ENCODE data around the gene ATXN1.

The ATXN1 gene

DNA sequence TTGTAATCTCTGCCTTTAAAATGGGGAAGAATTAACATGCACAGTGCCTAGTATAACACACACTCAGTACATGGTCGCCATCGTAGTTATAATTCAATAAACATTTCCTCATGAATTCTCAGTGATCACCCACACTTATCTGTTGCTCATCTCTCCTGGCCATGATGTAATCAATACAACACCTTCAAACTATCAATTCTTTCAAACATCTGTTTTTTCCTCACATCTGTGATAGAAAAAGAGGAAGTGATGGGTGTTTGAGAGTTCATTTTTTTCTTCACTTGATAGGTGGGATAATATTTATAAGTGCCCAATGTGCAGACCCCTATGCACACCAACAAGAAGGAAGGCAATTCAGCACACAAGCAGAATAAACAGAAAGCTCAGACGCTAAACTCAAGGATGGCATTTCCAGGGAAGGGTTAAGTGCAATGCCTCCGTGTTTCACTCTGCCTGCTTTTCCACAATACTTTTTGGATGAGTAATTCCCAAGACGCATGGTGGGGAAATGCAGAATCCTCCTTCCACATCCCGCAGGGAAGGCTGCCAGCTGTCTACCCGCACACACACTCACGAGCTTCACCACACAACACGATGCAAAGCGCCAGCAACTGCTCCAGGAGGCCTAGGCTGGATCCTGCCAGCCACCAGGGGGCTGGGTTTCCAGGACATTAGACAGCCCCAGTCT lies 422.5 kb downstream of the ATXN1 start:
- no peak for DNase-seq

DNA sequence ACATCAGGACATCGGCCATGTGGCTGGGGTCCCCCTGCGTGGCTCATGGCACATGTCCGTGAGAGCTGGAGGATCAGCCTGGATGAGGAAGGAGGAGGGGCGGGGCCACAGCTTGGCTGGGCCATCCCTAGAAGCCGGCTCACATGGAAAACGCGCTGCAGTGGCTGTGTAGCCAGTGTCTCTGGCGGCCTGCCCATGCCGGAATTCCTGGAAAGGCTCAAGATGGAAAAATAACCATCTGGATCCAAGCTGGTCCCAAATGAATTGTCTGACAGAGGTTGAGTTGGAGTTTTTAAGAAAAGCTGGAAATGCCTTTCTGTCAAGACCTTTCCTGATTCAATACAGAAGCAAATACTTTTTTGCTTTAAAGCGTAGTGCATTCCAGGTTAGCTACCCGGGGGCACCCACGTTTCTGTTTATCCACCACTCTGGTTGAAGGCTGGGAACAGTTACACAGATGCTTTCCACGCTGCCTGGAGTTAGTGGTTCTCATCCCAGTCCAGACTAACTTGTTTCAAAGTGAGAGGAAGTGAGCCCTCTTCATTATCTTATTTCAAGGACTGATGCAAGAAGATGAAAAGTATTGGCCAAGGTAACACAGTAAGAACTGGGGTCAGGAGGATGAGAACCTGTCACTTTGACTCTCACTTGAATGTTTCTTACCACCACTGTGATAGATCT lies 423.8 kb downstream of the ATXN1 start:
- no peak for DNase-seq

DNA sequence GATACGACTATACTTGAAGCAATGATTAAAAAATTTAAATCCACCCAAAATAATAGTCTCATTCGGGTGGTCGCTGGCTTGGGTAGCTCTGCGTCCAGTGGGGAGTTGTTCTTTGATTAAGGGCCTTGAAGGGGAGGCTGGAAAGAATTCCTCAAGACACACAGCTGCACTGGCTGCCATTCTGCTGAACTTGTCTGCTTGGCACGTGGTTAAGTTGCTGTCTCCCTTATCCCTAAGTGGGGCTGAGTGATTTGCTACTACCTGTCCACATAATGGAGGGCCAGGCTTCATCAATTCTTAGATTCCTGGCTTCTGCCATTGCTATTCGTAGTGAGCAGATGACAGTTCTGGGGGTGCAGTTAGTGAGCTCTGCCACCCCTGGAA lies 424.4 kb downstream of the ATXN1 start:
- no peak for DNase-seq

DNA sequence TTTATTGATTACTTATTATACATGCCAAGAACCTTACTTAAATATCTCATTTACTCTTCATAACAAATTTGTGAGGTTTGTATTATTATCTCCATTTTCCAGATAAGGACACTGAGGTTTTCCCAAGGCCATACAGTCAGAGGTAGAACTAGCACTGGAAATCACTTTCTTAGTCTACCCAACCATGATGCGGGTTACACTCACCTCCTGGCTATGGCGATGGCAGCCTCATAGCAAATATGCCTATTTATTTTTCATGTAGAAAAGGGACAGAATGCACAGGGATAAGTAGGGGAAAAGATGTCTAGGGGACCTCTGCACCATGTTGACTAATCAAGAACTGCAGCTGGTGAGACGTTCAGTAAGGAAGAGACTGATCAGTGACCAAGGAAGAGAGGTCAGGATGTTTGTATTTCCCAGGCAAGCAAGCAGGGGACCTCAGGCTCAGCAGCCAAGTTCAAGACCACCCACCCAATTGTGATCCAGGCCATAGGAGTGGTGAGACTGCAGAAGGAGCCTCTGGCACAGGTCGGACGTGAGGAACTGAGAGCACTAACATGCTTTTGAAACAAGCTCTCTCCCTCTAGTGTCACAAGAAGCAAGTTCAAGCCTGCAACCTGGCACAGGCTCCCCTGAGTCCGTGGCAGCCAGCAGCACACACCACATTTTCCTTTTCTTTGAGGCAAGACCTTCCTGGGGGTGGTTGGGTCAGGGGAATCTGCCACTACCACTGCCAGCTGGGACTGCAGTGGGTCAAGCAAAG lies 425.0 kb downstream of the ATXN1 start:
- no peak for DNase-seq

DNA sequence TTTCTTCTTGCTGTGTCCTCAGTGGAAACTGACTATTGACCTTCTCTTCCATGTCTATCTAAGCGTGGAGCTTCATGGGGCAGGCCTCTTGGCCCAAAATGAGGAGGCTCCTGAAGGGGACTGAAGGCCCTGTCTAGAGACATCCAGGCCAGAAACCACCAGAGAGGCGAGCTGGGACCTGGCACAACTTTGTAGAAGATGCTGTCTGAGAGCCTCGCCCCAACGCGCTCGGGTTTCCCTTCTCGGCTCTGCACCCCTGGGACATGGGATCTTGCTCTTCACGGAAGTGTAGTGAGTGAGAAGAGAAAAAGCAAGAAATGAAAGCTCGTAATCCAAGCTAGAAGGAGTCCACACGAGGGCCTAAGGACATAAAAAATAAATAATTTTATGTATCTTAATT lies 426.1 kb downstream of the ATXN1 start:
- no peak for DNase-seq

DNA sequence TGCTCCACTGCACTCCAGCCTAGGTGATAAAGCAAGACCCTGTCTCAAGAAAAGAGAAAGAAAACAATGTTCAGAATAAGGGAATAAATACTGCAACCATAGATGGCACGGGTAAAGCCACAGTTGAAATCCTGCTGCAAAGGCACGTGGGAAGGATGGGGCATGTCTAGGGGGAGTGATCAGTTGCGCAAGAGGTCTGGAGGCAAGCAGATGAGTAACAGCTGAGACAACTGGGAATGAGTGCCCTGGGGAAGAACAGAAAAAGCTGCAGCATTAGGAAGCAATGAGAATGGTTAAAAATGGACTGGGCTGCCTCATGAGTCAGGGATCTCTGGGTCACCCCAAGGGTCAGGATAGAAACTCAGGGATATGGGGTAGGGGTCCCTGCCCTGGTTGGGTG lies 426.6 kb downstream of the ATXN1 start:
- no peak for DNase-seq

DNA sequence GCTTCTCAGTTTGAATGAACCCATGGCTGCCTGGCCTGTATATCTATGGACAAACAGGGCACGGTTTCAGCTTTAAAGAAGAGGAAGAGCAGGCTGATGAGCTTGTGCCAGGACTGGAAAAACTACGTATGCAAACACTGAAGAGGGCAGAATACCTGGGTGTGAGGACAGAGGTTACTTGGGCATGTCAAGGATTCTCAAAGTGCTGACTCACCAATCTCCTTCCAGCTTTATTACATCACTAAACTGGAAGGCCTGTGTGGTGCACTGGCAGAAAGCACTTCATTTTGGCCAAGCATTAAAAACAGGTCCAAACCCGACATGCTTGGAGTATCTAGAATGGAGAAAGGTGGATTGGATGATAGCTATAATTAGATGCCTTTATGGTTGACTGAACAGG lies 427.7 kb downstream of the ATXN1 start:
- DNase-seq = no peak

DNA sequence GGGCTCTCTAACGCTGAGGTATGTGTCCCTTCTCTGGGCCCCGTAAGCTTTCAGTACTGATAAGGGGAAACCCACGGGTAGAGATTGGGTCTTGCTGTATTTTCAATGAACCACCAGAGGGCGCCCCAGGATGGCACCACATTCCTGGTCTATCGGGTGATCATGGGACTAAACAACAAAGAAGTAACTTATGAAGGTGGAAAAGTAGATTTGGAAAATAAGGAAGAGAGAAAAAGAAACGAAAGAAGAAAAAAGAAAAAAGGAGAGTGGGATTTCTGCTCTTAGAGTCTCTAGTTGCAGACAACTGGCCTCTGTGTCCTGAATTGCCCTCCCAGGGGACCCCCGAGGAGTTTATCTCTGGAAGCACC lies 429.1 kb downstream of the ATXN1 start:
- peak; percentile 82 for DNase-seq

DNA sequence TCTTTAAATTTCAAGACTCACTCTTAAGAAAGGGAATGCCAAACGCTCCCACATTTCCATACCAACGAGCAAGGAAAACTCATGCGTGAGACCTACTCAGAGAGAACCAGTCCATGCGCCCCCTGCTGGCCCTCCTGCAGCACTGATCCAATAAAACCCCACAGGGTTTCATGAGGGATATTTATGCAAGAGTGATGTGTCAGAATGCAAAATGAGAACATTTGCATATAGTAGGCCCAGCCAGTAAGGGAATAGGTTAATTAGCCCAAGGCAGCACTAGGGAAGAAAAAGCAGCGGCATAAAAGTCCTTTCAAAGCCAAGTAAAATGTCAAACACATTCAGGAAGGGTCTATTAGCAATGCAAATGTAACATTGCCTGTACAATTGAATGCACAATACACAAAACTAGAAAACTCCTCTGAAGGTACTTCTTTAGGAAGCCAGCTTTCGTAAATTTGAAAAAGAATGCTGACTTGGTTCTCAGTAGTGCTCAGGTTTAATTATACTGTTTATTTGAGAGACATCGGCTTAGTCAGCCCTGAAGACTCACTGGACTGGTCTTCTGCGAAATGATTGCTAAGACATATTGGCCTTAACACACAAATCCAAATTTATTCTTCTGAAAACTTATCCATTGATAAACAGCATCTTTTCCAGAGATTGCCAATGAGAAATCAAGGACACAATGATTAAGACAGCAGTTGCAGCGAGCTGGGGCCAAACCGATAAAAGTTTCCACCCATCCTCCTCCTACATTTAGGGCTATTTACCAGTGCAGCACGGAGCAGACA lies 429.7 kb downstream of the ATXN1 start:
- DNase-seq = peak; percentile 54 to 66

DNA sequence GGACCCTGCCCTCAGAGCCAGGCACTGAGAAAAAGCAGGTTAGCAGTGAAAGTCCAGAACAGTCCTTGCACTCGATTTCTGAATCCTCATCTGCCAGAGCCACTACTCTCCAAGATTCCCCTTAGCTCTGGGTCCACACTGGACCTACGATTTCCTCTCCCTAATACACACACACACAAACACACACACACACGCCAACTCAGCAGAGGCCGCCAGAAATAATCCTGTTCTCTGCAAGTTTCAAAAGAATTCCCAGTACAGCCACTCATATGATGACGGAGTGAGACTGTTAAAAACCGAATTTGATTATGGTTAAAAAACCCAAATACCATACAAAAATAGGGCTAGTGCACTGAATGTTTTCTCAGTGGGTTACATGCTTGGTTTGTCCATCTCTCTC lies 432.0 kb downstream of the ATXN1 start:
- no peak for DNase-seq

DNA sequence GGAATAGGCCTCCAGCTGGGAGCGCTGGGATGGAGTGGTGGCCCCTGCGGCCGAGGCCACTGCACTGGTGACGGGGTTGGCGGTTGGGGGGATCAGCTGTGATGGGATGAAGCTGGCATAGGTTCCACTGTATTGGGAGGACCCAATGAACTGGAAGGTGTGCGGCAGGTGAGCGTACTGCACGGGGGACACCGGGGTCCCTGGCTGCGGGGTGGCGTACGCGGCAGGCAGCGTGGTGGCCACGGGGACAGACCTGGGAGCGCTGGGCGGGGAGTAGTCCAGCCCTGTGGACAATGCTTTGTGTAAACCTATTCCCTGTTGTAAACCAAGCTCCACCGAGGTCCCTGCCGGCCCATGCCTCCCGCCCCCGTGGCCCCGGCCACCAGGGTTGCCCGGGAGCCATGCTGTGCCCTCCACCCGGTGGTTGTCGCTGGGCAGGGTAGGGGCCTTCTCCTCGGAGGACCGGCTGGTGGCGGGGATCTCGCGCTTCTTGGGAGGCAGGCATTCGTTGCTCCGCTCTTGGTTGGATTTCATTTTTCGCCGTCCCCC lies 433.4 kb downstream of the ATXN1 start:
- no peak for DNase-seq

DNA sequence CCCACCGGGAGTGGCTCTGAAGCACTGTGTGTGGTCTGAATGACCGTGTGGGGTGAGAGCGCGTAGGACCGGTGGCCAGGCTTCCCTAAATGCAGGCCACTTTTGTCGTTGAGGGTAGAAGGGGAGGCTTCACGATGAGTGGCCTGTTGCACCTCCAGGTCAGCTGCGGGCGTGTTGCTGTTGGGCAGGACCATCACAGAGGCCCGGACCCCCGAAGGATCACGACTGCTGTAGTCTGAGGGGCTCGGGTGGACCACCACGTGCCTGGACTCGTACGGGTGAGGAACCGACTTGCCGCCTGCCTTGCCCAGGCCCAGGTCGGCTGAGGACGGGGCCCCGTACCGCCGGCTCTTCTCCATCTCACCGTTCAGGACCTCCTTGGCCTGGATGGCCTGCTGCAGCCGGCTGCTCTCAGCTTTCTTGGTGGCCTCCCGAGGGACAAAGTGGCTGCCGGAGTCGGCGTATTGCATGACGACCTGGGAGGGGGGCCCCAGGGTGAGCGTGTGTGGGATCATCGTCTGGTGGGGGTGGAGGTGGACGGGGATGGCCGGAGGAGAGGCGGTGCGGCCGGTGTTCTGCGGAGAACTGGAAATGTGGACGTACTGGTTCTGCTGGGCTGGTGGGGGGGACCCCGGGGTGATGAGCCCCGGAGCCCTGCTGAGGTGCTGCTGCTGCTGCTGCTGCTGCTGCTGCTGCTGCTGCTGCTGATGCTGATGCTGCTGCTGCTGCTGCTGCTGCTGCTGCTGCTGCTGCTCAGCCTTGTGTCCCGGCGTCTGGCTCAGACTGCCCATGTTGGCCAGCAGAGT lies 434.1 kb downstream of the ATXN1 start:
- no peak for DNase-seq

DNA sequence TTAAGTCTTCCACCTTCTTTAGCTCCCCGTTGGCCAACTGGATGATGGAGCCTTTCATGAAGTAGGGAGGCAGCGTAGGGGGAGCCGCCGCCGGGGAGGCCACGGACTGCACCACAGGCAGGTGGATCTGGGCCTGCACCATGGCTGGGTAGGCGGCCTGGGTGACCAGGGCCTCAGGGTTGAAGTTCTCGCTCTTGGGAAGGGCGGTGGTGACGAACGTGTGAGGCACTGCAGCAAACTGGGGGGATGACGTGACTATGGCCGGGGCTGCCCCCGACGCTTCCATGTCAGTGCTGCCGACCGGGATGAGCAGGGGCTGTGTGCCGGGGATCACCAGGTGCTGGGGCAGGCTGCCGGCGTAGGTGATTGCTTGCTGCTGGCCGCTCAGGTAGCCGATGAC lies 434.7 kb downstream of the ATXN1 start:
- DNase-seq = no peak

DNA sequence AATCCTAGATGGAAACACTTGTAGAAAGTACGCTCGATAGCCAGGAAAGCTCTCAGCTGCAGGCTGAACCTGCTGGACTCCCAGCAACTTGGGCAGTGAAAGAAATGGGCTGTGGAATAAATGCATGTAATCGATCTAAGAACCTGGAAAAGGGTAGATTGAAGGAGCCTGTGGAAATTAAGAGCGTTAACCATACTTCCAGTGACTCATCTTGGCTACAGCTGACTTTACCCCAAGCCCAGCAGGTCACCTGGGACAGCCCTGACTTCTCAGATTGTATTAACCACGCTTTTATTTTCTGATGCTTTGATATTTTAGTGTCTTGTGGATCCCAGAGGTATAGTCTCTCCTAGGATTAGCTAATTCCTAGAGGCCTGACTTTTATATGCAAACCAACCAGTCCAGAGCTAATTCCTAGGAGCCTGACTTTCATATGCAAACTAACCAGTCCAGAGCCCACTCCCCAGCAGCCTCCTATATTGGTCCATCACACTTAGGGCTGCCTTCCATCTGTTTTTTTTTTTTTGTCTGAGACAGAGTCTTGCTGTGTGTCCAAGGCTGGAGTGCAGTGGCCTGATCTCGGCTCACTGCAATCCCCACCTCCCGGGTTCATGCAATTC lies 436.5 kb downstream of the ATXN1 start:
- no peak for DNase-seq

DNA sequence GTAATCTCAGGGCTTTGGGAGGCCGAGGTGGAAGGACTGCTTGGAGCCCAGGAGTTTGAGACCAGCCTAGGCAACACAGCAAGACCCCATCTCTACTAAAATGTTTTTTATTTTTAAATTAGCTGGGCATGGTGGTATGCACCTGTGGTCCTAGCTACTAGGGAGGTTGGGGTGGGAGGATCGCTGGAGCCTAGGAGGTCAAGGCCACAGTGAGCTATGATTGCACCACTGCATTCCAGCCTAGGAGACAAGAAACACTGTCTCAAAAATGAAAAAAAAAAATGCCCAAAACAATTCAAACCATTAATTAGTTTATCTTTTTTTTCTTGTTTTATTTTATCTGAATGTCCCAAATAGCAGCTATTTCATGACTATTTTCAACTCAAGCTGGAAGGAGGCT lies 437.1 kb downstream of the ATXN1 start:
- no peak for DNase-seq

DNA sequence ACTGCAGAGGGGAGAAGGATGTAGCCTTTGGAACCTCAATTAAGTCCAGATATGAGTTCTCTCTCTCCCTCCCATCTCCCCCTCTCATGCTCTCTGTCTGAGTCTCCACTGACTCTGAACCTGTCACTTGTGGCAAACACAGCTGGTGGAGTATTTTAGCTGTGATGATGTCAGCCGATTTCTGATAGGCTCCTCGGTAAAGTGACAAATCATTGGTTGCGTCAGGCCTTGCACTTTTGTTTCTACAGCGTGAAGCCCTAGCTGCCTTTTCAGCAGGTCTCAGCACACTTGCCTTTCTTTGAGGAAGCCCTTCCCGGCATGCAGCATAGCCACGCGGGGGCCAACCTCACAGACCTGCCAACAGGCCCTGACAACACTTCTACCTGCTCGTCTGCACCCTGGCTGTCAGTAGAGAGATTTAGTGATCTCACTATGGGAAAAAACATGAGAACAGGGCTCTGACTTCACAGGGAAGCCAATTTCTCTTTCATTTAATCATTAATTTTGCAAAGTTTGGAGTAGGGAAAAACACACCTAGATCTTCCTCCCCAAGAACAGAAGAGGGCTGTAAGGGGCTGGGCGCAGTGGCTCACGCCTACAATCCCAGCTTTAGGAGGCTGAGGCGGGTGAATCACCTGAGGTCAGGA lies 438.5 kb downstream of the ATXN1 start:
- DNase-seq = peak; percentile 54 to 62

DNA sequence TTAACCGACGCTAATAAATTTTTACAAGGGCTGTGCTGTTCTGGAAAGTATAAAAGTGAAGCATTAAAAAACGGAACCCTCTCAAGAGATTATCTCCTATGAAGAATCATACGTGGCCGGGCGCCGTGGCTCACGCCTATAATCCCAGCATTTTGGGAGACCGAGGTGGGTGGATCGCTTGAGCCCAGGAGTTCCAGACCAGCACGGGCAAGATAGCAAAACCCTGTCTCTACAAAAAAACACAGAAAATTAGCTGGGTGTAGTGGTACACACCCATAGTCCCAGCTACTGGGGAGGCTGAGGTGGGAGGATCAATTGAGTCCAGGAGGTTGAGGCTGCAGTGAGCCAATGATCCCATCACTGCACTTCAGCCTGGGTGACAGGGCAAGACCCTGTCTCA lies 439.4 kb downstream of the ATXN1 start:
- DNase-seq = no peak

DNA sequence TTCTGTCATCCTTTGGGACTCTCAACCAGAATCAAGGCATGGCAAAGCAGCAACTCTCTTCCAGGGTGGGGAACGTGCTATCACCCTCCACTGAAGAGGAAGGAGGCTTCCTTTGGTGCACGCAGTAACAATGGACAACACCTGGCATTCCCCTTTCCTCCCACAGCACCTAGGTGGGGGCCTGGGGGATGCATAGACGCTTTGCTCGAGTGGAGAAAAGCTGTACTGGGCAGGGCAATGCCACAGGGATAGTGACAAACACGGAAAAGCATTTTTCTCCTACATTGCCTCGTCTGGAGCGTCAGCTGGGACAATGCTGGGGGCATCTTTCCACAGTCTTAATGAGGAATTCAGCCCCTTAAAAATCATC lies 439.9 kb downstream of the ATXN1 start:
- DNase-seq = no peak

DNA sequence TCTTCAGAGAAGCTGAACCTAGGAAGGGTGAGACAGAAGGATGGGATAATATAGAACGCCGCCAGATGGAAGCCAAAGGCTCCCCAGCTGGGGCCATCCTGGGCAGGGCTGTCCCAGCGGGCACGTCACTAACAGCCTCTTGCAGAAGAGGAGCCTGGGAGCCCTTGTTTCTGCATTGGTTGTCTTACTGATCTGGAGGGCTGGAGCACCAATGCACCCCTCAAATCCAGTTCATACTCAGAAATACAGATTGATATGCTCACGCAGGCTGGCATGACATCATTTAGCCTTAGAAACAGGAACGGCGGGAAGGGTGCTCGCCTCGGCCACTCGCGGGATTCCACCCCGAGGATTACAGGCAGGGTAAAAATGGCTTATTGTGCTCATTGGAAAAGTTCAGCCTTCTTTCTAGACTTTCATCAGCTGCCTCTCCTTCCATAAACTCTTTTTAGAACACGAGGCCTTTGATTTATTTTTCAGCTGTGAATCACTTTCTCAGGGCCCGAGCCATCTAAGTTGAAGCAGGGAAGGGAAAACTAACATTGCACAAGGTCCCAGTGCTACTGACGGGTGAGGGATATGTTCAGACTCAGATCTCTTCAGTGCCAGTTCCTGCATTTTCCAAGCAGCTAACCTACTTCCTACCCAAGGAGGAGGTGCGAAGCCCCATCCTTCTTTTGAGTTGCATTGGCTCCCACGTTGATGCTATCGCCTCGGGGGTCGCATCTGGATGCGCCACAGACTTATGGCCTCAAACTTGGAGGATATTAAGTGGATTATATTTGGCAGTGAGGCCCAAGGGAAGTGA lies 440.5 kb downstream of the ATXN1 start:
- DNase-seq = no peak

DNA sequence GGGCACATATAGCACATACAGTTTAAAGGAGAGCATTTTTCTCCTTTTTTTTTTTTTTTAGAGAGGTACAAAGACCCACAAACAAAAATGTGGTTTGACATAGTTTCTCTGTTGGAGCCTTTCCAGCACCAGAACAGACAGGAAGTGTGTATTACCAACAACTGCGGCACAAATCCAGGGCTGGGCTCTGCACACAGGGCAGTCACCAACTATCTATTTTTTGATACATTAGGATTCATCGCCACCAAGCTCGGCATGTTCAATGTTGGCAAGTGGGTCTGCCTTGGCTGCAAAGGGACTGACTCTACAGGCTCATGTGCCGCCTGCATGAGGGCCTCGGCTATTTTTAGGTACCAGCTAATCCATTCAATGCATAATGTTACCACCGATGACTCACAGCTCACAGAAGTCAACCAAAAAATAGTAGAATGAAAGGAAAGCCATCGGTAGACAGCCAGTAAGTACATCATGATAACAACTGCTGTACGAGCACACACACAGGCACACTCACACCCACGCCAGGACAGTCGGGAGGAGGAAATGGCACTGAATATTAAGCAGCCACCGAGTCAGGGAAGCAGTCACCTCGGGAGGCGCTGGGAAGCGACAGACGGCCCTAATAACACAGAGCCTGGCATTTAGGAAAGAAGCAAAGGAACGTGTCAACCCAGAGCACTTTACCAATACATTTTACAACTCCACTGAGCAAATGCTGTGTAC lies 441.3 kb downstream of the ATXN1 start:
- DNase-seq = peak; percentile 47 to 51

Measured in stimulated activated CD4-positive, alpha-beta T cell treated with anti-CD3 and anti-CD28 coated beads, Interleukin-2, amount 100 ng/mL, for 48 hours (primary cell).